H9 (cell line): ENCODE data around the gene FGF22. TPM values are rescaled to one million over a fixed set of nuclear protein-coding genes. Genes with fewer than 3 reads are reported as not detected.

ENCODE experiments used
- DNase-seq: peaks from one replicate; pipeline ENCODE4 v3.0.0-alpha.2; 2017
- H2AFZ ChIP-seq: one replicate; pipeline ENCODE4 v1.6.1; 2013; ENCODE audit warnings: mild to moderate bottlenecking, low read length, control low read depth, moderate library complexity
- H2AK5ac ChIP-seq: 2 replicates; pipeline ENCODE4 v1.6.1; 2013; ENCODE audit warnings: low read length, control low read depth, mixed read lengths; ENCODE audit not compliant: insufficient read length
- H2BK120ac ChIP-seq: one replicate; pipeline ENCODE4 v1.6.1; 2013; ENCODE audit warnings: low read depth, mild to moderate bottlenecking, low read length, control low read depth, inconsistent platforms; ENCODE audit not compliant: poor library complexity, severe bottlenecking
- H2BK12ac ChIP-seq: 2 replicates; pipeline ENCODE4 v1.6.1; 2013; ENCODE audit warnings: low read length, control low read depth, mixed read lengths, low read depth; ENCODE audit not compliant: insufficient read length
- H2BK15ac ChIP-seq: 2 replicates; pipeline ENCODE4 v1.6.1; 2013; ENCODE audit warnings: low read depth, low read length, control low read depth
- H2BK20ac ChIP-seq: one replicate; pipeline ENCODE4 v1.6.1; 2013; ENCODE audit warnings: low read depth, mild to moderate bottlenecking, low read length, control low read depth, inconsistent platforms; ENCODE audit not compliant: poor library complexity, severe bottlenecking
- H2BK5ac ChIP-seq: 2 replicates; pipeline ENCODE4 v1.6.1; 2013; ENCODE audit warnings: low read length, control low read depth, mixed read lengths; ENCODE audit not compliant: insufficient read length
- H3K14ac ChIP-seq: 2 replicates; pipeline ENCODE4 v1.6.1; 2013; ENCODE audit warnings: low read length, control low read depth; ENCODE audit not compliant: insufficient read depth
- H3K18ac ChIP-seq: 2 replicates; pipeline ENCODE4 v1.6.1; 2013; ENCODE audit warnings: low read depth, mild to moderate bottlenecking, mixed read lengths, low read length, control low read depth; ENCODE audit not compliant: insufficient read length
- H3K23ac ChIP-seq: 2 replicates; pipeline ENCODE4 v1.6.1; 2013; ENCODE audit warnings: low read length, control low read depth, mixed read lengths, low read depth; ENCODE audit not compliant: insufficient read length
- H3K23me2 ChIP-seq: 2 replicates; pipeline ENCODE4 v1.6.1; 2013; ENCODE audit warnings: low read depth, mild to moderate bottlenecking, mixed read lengths, low read length, control low read depth; ENCODE audit not compliant: insufficient read length, poor library complexity, severe bottlenecking
- H3K27ac ChIP-seq: 2 replicates; pipeline ENCODE4 v1.5.1; 2013; ENCODE audit warnings: low read length, control low read depth, mixed read lengths, low read depth; ENCODE audit not compliant: insufficient read length
- H3K27me3 ChIP-seq: 2 replicates; pipeline ENCODE4 v1.6.1; 2013; ENCODE audit warnings: low read length, control low read depth, inconsistent platforms; ENCODE audit not compliant: insufficient read depth
- H3K4ac ChIP-seq: 2 replicates; pipeline ENCODE4 v1.6.1; 2013; ENCODE audit warnings: low read depth, mild to moderate bottlenecking, control low read depth, inconsistent platforms, low read length, moderate library complexity
- H3K4me1 ChIP-seq: 2 replicates; pipeline ENCODE4 v1.6.1; 2013; ENCODE audit warnings: low read length, control low read depth, inconsistent platforms; ENCODE audit not compliant: insufficient read depth
- H3K4me2 ChIP-seq: 2 replicates; pipeline ENCODE4 v1.6.1; 2013; ENCODE audit warnings: low read length, control low read depth, mixed read lengths; ENCODE audit not compliant: insufficient read length, insufficient read depth
- H3K56ac ChIP-seq: 2 replicates; pipeline ENCODE4 v1.6.1; 2013; ENCODE audit warnings: low read depth, mild to moderate bottlenecking, mixed read lengths, low read length, control low read depth; ENCODE audit not compliant: insufficient read length
- H3K79me1 ChIP-seq: 2 replicates; pipeline ENCODE4 v1.6.1; 2013; ENCODE audit warnings: low read depth, mild to moderate bottlenecking, moderate library complexity, low read length, control low read depth, inconsistent platforms; ENCODE audit not compliant: insufficient read depth, poor library complexity, severe bottlenecking
- H3K79me2 ChIP-seq: 2 replicates; pipeline ENCODE4 v1.6.1; 2013; ENCODE audit warnings: low read length, control low read depth, inconsistent platforms; ENCODE audit not compliant: insufficient read depth
- H3K9ac ChIP-seq: 2 replicates; pipeline ENCODE4 v1.6.1; 2013; ENCODE audit warnings: low read length, control low read depth, mixed read lengths; ENCODE audit not compliant: insufficient read length; ENCODE audit errors: extremely low read depth
- H3K9me3 ChIP-seq: one replicate; pipeline ENCODE4 v1.6.1; 2013; ENCODE audit warnings: low read depth, low read length, inconsistent platforms; ENCODE audit not compliant: control insufficient read depth
- H3T11ph ChIP-seq: one replicate; pipeline ENCODE4 v1.6.1; 2013; ENCODE audit warnings: mild to moderate bottlenecking, low read length, control low read depth, inconsistent platforms
- H4K20me1 ChIP-seq: one replicate; pipeline ENCODE4 v1.6.1; 2013; ENCODE audit not compliant: control insufficient read depth, insufficient read length, insufficient read depth
- H4K5ac ChIP-seq: 2 replicates; pipeline ENCODE4 v1.6.1; 2013; ENCODE audit warnings: low read depth, mild to moderate bottlenecking, mixed read lengths, low read length, control low read depth; ENCODE audit not compliant: insufficient read length
- H4K8ac ChIP-seq: replicated peaks from 2 replicates; pipeline ENCODE4 v1.6.1; 2013; ENCODE audit warnings: low read length, control low read depth, mixed read lengths, low read depth; ENCODE audit not compliant: insufficient read length
- H4K91ac ChIP-seq: 2 replicates; pipeline ENCODE4 v1.6.1; 2013; ENCODE audit warnings: low read depth, mild to moderate bottlenecking, moderate library complexity, mixed read lengths, low read length, control low read depth; ENCODE audit not compliant: insufficient read length
- H3K27ac Mint-ChIP-seq, 3 experiments: 2 replicates in 2 of 3; 3 replicates in 1 of 3; pipeline ENCODE4 v1.8.0; 2020 to 2021; ENCODE audit warnings: mixed read lengths in 3 of 3, mild to moderate bottlenecking in 1 of 3, moderate library complexity in 1 of 3
- H3K27me3 Mint-ChIP-seq: 2 replicates; pipeline ENCODE4 v1.8.0; 2021; ENCODE audit warnings: low read depth, mild to moderate bottlenecking, moderate library complexity, mixed read lengths
- H3K36me3 Mint-ChIP-seq, 3 experiments: 2 replicates in 2 of 3; 3 replicates in 1 of 3; pipeline ENCODE4 v1.8.0; 2020 to 2021; ENCODE audit warnings: low read depth in 3 of 3, mixed read lengths in 3 of 3; ENCODE audit not compliant: insufficient read depth in 1 of 3
- H3K4me1 Mint-ChIP-seq, 2 experiments: 2 replicates each; pipeline ENCODE4 v1.8.0; 2020; ENCODE audit warnings: mixed read lengths in 2 of 2
- H3K4me3 Mint-ChIP-seq, 2 experiments: 2 replicates in 1 of 2; 3 replicates in 1 of 2; pipeline ENCODE4 v1.8.0; 2020 to 2021; ENCODE audit warnings: mild to moderate bottlenecking in 2 of 2, mixed read lengths in 2 of 2, moderate library complexity in 1 of 2
- H3K9me3 Mint-ChIP-seq, 2 experiments: 2 replicates in 1 of 2; 3 replicates in 1 of 2; pipeline ENCODE4 v1.8.0; 2020; ENCODE audit warnings: mild to moderate bottlenecking in 2 of 2, mixed read lengths in 2 of 2, moderate library complexity in 1 of 2
- CTCF ChIP-seq: fragments of 200-600 bp; sonication (generic); conservative IDR thresholded peaks from 3 replicates; pipeline ENCODE4 v1.8.0; 2021; ENCODE audit warnings: antibody characterized with exemption, mild to moderate bottlenecking
- WGBS: extraction: QIAGEN DNeasy Blood & Tissue Kit; methylation state at CpG from one replicate; pipeline ENCODE4 v1.1.7; 2013; ENCODE audit warnings: missing lambda C conversion rate, low lambda C conversion rate, mixed read lengths; ENCODE audit not compliant: insufficient read length; ENCODE audit errors: extremely low coverage; 5-methylcytosine and 5-hydroxymethylcytosine counted together
- total RNA-seq: library from RNA; stranded (reverse); gene quantifications from 2 replicates; pipeline ENCODE4 v1.2.1, GENCODE V29; 2021

Gene FGF22
- total RNA-seq, 1 experiment from 2014 or later, result 0.72 TPM

GRCh38 chr19:623974-624373 is 15.7 kb upstream of the FGF22 start:
- Histone ChIP-seq H2AFZ (no peak overlapping the region), H3K4ac (no peak overlapping the region), H4K20me1 (no peaks in the 10 kb centered on the region), H3K79me2 (no peaks in the 10 kb centered on the region), H3K27ac (no peak overlapping the region), H2BK120ac (no peak overlapping the region), H3K23ac (no peak overlapping the region), H3K9me3 (no peaks in the 10 kb centered on the region), H3T11ph (no peak overlapping the region), H3K14ac (no peak overlapping the region), H3K23me2 (no peaks in the 10 kb centered on the region), H2BK5ac (no peak overlapping the region), H3K4me2 (no peak overlapping the region), H2AK5ac (no peak overlapping the region), H3K18ac (no peak overlapping the region), H2BK20ac (no peak overlapping the region), H3K79me1 (peaks cover 5% of the 10 kb centered on the region), H3K4me1 (no peaks in the 10 kb centered on the region), H3K9ac (no peak overlapping the region), H2BK12ac (no peak overlapping the region), H2BK15ac (no peak overlapping the region), H4K5ac (no peak overlapping the region), H4K8ac (no peak overlapping the region), H3K27me3 (no peaks in the 10 kb centered on the region), H4K91ac (no peak overlapping the region), H3K56ac (no peak overlapping the region)
- H3K9me3 Mint-ChIP-seq, result no peaks in the 10 kb centered on the region
- no peaks in the 10 kb centered on the region for H3K27me3 Mint-ChIP-seq
- H3K36me3 Mint-ChIP-seq, result peaks cover 25 to 50% (median 44%) of the 10 kb centered on the region in 3 experiments; a peak in 6 of 7 replicates
- no CpG with 5 or more reads among the region's 24 CpGs for WGBS
- no peak overlapping the region for H3K4me3 Mint-ChIP-seq
- H3K4me1 Mint-ChIP-seq, result 0 out of 4 replicates have a peak, but pooled peaks cover 0 to under 1% of the 10 kb centered on the region in 2 experiments
- no peak for DNase-seq
- TF ChIP-seq CTCF, result no peak
- H3K27ac Mint-ChIP-seq, result peak overlapping the region in 2 of 3 experiments; percentile 40 to 61; a peak in 2 of 7 replicates
